GM21723 (cell line): ENCODE measurements around the gene MAP3K6.
"Not testable (repeated sequence)": the region's sequence is repeated elsewhere in the genome, so short reads cannot be mapped to it uniquely, and the experiment has no call there.

ENCODE experiments used
- ATAC-seq: cut with Tn5 transposase; IDR thresholded peaks from one replicate; pipeline ENCODE4 v1.9.1; 2021; ENCODE audit warnings: mild to moderate bottlenecking, moderate library complexity; ENCODE audit not compliant: unreplicated experiment

Gene MAP3K6

GRCh38 chr1:27366411-27367159 lies at the start of gene MAP3K6:
Gene MAP3K6 (minus strand): TSS chr1:27366961. CDS start chr1:27366597, 364 bp downstream.
- peak; percentile 35 for ATAC-seq

- no peak for ATAC-seq
Observed at GRCh38 chr1:27414091-27414490, 47.3 kb upstream of the MAP3K6 start.

- no peak for ATAC-seq
Observed at GRCh38 chr1:27413004-27413403, 46.2 kb upstream of the MAP3K6 start.

- no peak for ATAC-seq
Observed at GRCh38 chr1:27412502-27412901, 45.7 kb upstream of the MAP3K6 start.

GRCh38 chr1:27410709-27411108 lies 43.9 kb upstream of the MAP3K6 start:
- no peak for ATAC-seq

GRCh38 chr1:27409669-27410068 lies 42.9 kb upstream of the MAP3K6 start:
- no peak for ATAC-seq

GRCh38 chr1:27408151-27408550 lies 41.4 kb upstream of the MAP3K6 start:
- no peak for ATAC-seq

GRCh38 chr1:27406791-27407190 lies 40.0 kb upstream of the MAP3K6 start:
- not testable (repeated sequence) for ATAC-seq

GRCh38 chr1:27406362-27406680 lies 39.6 kb upstream of the MAP3K6 start:
- no peak for ATAC-seq

GRCh38 chr1:27405598-27406361 lies 39.0 kb upstream of the MAP3K6 start:
- not testable (repeated sequence) for ATAC-seq

- no peak for ATAC-seq
Observed at GRCh38 chr1:27405074-27405473, 38.3 kb upstream of the MAP3K6 start.

- ATAC-seq = no peak
Observed at GRCh38 chr1:27403931-27404330, 37.2 kb upstream of the MAP3K6 start.

- ATAC-seq = no peak
Observed at GRCh38 chr1:27403065-27403726, 36.4 kb upstream of the MAP3K6 start.

GRCh38 chr1:27402349-27402754 lies 35.6 kb upstream of the MAP3K6 start:
- ATAC-seq = no peak

GRCh38 chr1:27400963-27401341 lies 34.2 kb upstream of the MAP3K6 start:
- ATAC-seq = no peak

- ATAC-seq = no peak
Observed at GRCh38 chr1:27400082-27400962, 33.6 kb upstream of the MAP3K6 start.

- no peak for ATAC-seq
Observed at GRCh38 chr1:27399251-27400025, 32.7 kb upstream of the MAP3K6 start.

- no peak for ATAC-seq
Observed at GRCh38 chr1:27398405-27399149, 31.8 kb upstream of the MAP3K6 start.

GRCh38 chr1:27397749-27398148 lies 31.0 kb upstream of the MAP3K6 start:
- ATAC-seq = no peak
